Calu3 (cell line): ENCODE results near the gene CBFA2T2. TPM values are rescaled to one million over a fixed set of nuclear protein-coding genes. Genes with fewer than 3 reads are reported as not detected.

ENCODE experiments used
- BruUV-seq: library from RNA; stranded (reverse); fragments of 400-500 nt; replicated peaks from 2 replicates; lab custom pipeline; 2021; lab: Mats Ljungman, UMichigan
- CTCF ChIA-PET: fragments of 300-600 bp; sonication (Branson Sonifier 250); formaldehyde crosslinking; loops from one replicate; lab custom pipeline; 2022; ENCODE audit warnings: antibody characterized with exemption; lab: Charles Lee
- DNase-seq: peaks from one replicate; pipeline ENCODE4 v3.0.0; 2022
- H3K27ac Mint-ChIP-seq: one replicate; pipeline ENCODE4 v1.8.0; 2022; ENCODE audit warnings: mixed read lengths; ENCODE audit not compliant: unreplicated experiment
- H3K27me3 Mint-ChIP-seq: one replicate; pipeline ENCODE4 v1.8.0; 2022; ENCODE audit warnings: mixed read lengths; ENCODE audit not compliant: unreplicated experiment
- H3K36me3 Mint-ChIP-seq: one replicate; pipeline ENCODE4 v1.8.0; 2022; ENCODE audit warnings: mild to moderate bottlenecking, moderate library complexity, mixed read lengths; ENCODE audit not compliant: insufficient read depth, unreplicated experiment
- H3K4me1 Mint-ChIP-seq: one replicate; pipeline ENCODE4 v1.8.0; 2022; ENCODE audit warnings: mild to moderate bottlenecking, low read depth, mixed read lengths; ENCODE audit not compliant: unreplicated experiment
- H3K4me3 Mint-ChIP-seq: one replicate; pipeline ENCODE4 v1.8.0; 2022; ENCODE audit warnings: mild to moderate bottlenecking, low read depth, moderate library complexity, mixed read lengths; ENCODE audit not compliant: unreplicated experiment
- H3K9me3 Mint-ChIP-seq: one replicate; pipeline ENCODE4 v1.8.0; 2022; ENCODE audit warnings: low read depth, mixed read lengths; ENCODE audit not compliant: unreplicated experiment
- intact Hi-C: fragments of 100-400 bp; cut with micrococcal nuclease; formaldehyde crosslinking; loops from one replicate; pipeline ENCODE4 v1.10.0; 2022; ENCODE audit not compliant: unreplicated experiment
- total RNA-seq: library from RNA; stranded (reverse); gene quantifications from 2 replicates; pipeline ENCODE4 v1.2.3, GENCODE V29; 2022
- TF ChIP-seq, protein P1 (sequence below): fragments of 200-600 bp; IDR thresholded peaks from one replicate; pipeline ENCODE4 v1.8.0; 2022; ENCODE audit warnings: antibody characterized with exemption; ENCODE audit not compliant: unreplicated experiment

CBFA2T2 gene
- total RNA-seq, 1 experiment from 2014 or later: 20.5 TPM

DNA sequence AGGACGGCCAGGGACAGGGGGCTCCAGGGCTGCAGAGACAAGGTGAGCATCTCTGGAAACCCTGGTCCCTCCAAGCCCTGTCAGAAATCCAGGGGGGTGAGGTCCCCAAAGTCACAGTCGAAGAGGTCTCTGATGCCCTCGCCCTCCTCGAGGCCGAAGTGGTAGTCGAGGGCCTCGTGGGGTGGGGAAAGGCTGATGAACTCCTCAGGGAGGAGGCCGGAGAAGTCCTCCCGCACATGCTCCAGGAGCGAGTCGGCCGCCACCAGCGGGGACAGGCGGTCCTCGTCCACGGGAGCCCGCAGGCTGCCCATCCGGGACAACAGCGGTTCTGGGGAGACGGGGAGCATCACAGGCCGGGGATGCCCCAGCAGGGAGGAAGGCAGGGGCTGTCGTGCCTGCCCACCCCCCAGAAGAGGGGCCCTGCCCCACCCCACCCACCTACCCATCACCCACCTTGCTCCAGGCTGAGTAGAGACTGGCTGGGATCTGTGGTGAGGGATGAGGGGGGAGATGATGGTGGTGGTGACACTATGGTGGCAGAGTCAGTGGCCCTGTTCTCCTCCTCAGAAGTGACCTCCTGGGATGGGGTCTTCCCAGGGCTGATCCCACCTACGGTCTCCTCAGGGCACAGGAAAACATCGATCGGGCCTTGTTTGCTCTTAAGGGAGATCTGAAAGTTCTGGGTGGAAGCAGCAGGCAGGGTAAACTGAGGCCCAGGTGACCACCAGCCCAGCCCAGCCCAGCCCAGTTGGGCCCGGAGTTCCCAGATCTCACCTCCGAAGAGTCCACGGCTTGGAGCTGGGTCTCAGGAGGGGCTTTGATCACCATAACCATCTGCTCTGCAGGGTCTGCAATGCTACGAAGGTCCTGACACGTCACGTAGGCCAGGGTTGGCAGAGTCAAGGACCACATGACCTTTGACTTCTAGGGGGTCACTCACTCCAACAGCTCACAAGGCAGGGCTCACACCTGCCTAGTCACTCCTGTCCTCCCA, 187.1 kb downstream of the CBFA2T2 start:
- intact Hi-C loops: no loop called here
- CTCF ChIA-PET: interaction anchor here (0.6 kb wide), 1 partner anchor 10 kb away, joined by 4 read pairs; no protein-coding TSS in a partner anchor
- Mint-ChIP-seq H3K4me3 (no peak overlapping the region), H3K27ac (no peak overlapping the region), H3K4me1 (peaks cover 22% of the 10 kb centered on the region), H3K36me3 (peaks cover 59% of the 10 kb centered on the region), H3K27me3 (no peaks in the 10 kb centered on the region), H3K9me3 (no peaks in the 10 kb centered on the region)
- no peak for DNase-seq
- no TSS peak for BruUV-seq
- TF ChIP-seq, protein P1, sequence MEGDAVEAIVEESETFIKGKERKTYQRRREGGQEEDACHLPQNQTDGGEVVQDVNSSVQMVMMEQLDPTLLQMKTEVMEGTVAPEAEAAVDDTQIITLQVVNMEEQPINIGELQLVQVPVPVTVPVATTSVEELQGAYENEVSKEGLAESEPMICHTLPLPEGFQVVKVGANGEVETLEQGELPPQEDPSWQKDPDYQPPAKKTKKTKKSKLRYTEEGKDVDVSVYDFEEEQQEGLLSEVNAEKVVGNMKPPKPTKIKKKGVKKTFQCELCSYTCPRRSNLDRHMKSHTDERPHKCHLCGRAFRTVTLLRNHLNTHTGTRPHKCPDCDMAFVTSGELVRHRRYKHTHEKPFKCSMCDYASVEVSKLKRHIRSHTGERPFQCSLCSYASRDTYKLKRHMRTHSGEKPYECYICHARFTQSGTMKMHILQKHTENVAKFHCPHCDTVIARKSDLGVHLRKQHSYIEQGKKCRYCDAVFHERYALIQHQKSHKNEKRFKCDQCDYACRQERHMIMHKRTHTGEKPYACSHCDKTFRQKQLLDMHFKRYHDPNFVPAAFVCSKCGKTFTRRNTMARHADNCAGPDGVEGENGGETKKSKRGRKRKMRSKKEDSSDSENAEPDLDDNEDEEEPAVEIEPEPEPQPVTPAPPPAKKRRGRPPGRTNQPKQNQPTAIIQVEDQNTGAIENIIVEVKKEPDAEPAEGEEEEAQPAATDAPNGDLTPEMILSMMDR: no peak

DNA sequence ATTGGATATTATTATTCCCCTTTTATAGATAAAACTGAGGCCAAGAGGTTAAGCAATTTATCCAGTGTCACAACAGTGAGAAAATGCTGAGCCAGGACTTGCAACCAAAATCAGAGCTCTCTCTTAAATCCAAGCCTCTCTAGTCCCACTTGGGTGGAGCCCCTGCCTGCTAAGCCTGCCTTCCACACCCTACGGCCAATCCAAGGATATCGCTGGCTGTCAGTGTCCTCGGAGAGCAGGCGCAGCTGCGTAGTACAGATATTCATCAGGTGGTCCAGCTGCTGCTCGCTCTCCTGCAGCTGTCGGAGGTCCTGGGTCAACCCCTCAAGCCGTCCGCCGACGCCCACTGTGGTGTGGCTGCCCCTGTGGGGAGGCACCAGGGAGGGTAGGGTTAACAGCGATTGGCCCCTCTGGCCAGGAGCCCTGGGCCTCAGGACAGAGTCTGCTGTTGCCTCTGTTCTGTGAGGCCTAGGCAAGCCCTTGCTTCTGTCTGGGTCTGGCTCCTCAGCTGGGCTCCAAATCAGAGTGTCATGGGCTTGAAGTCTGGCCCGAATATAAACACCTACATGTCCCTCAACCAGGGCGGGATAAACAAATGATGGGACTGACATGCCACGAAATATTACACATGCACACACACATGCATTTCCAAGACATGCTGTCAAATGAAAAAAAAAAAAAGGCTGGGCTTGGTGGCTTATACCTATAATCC, 188.3 kb downstream of the CBFA2T2 start:
- CTCF ChIA-PET: interaction anchor here (0.7 to 1.1 kb wide), 2 partner anchors 10 to 12 kb away, joined by 3 to 4 read pairs; no protein-coding TSS in a partner anchor
- intact Hi-C loops: no loop called here
- no peak overlapping the region for H3K4me3 Mint-ChIP-seq

DNA sequence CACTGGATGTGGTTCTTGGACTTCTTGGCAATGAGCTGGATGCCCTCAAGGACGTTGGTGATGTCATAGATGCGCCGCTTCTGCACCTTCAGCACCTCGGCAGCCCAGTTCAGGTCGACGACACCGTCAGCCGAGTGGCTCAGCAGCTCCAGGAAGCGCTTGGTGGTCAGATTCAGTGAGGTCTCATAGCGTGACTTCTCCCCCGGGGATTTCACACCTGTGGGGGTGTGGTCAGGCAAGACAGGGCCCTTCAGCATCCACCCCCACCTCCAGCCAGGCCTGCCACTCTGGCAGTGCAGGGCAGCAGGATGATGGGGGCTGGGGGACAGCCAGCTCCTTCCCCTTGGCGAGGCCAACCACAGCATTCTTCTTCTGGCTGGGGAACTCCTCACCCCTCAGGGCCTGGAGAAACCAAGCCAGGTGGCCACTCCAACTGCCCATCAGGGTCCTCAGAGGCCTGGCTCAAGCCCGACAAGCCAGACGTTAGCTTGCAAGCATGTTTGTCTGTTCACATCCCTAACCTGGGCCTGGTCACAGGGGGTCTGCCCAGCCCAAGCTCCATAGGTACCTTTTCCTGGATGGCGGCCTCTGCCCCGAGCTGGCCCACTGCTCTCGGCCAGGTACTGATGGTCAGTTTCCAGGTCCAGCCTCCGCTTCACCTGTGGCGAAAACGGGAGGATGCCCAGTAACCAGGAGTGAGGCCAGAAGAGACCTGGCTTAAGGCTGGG, 190.0 kb downstream of the CBFA2T2 start:
- TF ChIP-seq, protein P1: no peak
- Mint-ChIP-seq H3K27ac (no peak overlapping the region), H3K27me3 (no peaks in the 10 kb centered on the region), H3K36me3 (peaks cover 52% of the 10 kb centered on the region), H3K4me1 (peaks cover 27% of the 10 kb centered on the region), H3K9me3 (no peaks in the 10 kb centered on the region), H3K4me3 (no peak overlapping the region)
- no TSS peak for BruUV-seq
- intact Hi-C loops: no loop called here
- CTCF ChIA-PET: interaction anchor here (0.9 to 1.1 kb wide), 2 partner anchors 12 to 235 kb away, joined by 3 to 4 read pairs; no protein-coding TSS in a partner anchor
- no peak for DNase-seq

More for the DNA sequence above, 188.3 kb downstream of the CBFA2T2 start:
- BruUV-seq: no TSS peak
- Mint-ChIP-seq H3K27ac (no peak overlapping the region), H3K9me3 (no peaks in the 10 kb centered on the region), H3K36me3 (peaks cover 57% of the 10 kb centered on the region), H3K27me3 (no peaks in the 10 kb centered on the region), H3K4me1 (peaks cover 24% of the 10 kb centered on the region)
- no peak for DNase-seq
- TF ChIP-seq, protein P1: no peak

DNA sequence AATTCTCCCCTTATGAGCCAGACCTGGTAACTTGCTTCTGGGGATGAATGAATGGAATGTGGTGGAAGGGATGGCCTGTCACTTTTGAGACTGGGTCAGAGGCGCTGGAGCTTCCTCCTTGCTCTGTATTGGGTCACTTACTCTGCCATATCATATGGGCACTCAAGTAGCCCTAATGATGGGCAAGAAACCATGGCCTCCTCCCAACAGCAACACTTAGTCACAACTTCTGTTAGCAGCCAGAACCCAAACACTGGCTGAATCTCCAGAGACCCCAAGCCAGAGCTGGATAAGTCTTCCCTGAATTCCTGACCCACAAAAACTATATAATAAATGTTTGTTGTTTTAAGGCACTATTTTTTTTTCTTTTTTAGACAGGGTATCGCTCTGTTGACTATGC, 190.8 kb downstream of the CBFA2T2 start:
- peaks cover 55% of the 10 kb centered on the region for H3K36me3 Mint-ChIP-seq
- no peaks in the 10 kb centered on the region for H3K9me3 Mint-ChIP-seq
- no peak overlapping the region for H3K4me3 Mint-ChIP-seq
- intact Hi-C loops: no loop called here
- H3K27ac Mint-ChIP-seq: no peak overlapping the region
- DNase-seq: no peak
- no TSS peak for BruUV-seq
- H3K4me1 Mint-ChIP-seq: peaks cover 28% of the 10 kb centered on the region
- no peaks in the 10 kb centered on the region for H3K27me3 Mint-ChIP-seq
- TF ChIP-seq, protein P1: no peak
- CTCF ChIA-PET: interaction anchor here (0.9 kb wide), 1 partner anchor 234 kb away, joined by 3 read pairs; no protein-coding TSS in a partner anchor
